ENCODE measurements around the gene PVR.
"Not testable (repeated sequence)": the region's sequence is repeated elsewhere in the genome, so short reads cannot be mapped to it uniquely, and the experiment has no call there.

The PVR gene

DNA sequence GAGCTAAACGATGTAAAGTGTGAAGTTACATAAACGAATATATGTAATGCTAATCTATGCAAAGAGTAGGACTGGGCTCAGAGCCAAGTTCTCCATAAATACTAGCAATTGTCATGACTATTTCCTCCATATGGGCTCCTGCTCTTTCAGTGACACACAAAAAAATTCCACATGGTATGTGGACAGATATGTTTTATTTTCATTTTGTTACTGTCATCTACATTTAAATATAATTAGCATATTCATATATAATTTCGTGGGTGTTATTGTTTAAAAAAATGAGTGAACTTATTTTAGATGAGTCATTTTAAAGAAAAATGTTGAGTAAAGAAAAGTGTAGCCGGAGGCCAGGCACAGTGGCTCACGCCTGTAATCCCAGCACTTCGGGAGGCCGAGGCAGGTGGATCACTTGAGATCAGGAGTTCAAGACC, 35.3 kb upstream of the PVR start:
- H3K4me3 Mint-ChIP-seq: no peak overlapping the region
- ATAC-seq (replicated peaks; ENCODE audit: extremely low read depth, poor library complexity, severe bottlenecking) (no peak), DNase-seq (ENCODE audit: low spot score in 2 of 2) (no peak)
- no peaks in the 10 kb centered on the region for H3K4me1 Mint-ChIP-seq
- H3K36me3 Mint-ChIP-seq (ENCODE audit: insufficient read depth): peaks cover 2% of the 10 kb centered on the region
- peaks cover 5% of the 10 kb centered on the region for H3K9me3 Mint-ChIP-seq
- H3K27ac Mint-ChIP-seq (ENCODE audit: low read depth): no peak overlapping the region
- H3K27me3 Mint-ChIP-seq: peaks cover 24% of the 10 kb centered on the region

DNA sequence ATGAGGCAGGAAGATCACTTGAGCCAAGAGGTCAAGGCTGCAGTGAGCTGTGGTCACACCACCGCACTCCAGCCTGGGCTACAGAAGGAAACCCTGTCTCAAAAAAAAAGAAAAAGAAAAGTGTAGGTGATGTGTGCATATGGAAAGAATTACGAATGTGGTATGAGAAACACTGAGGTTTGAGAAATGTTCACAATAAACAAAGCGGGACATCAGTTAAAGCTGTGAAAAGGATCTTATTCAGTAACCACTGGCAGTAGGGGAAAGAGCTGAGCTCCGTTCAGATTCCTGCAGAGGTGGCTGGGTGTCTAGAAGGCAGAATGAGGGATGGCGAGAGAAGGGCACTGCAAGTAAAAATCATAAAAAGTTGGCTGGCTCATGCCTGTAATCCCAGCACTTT, 34.5 kb upstream of the PVR start:
- peaks cover 2% of the 10 kb centered on the region for H3K36me3 Mint-ChIP-seq (ENCODE audit: insufficient read depth)

DNA sequence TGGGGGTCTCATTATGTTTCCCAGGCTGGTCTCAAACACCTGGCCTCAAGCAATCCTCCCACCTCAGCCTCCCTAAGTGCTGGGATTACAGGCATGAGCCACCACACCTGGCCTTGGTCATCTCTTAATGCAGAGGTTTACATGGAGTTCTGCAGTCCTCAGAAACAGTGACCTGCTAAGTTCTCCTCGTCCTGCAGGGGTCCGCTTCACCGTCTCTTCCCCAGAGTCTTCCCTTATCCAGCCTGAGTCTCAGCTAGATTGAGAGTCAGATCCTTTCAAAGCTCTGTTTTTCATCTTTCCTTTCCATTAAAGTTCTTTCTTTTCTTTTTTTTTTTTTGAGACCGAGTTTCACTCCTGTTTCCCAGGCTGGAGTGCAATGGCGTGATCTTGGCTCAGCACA, 33.2 kb upstream of the PVR start:
- DNase-seq (ENCODE audit: low spot score in 2 of 2); H3K4me1 Mint-ChIP-seq; H3K27ac Mint-ChIP-seq (ENCODE audit: low read depth); ATAC-seq (replicated peaks; ENCODE audit: extremely low read depth, poor library complexity, severe bottlenecking); H3K4me3 Mint-ChIP-seq; H3K36me3 Mint-ChIP-seq (ENCODE audit: insufficient read depth); H3K9me3 Mint-ChIP-seq: not testable (repeated sequence)
- H3K27me3 Mint-ChIP-seq: peaks cover 20% of the 10 kb centered on the region

More for the DNA sequence above, 34.5 kb upstream of the PVR start:
- Mint-ChIP-seq H3K9me3 (peaks cover 5% of the 10 kb centered on the region), H3K27me3 (peaks cover 20% of the 10 kb centered on the region), H3K4me3 (no peak overlapping the region), H3K27ac (ENCODE audit: low read depth) (no peak overlapping the region), H3K4me1 (no peaks in the 10 kb centered on the region)
- ATAC-seq (replicated peaks; ENCODE audit: extremely low read depth, poor library complexity, severe bottlenecking): no peak
- no peak for DNase-seq (ENCODE audit: low spot score in 2 of 2)

DNA sequence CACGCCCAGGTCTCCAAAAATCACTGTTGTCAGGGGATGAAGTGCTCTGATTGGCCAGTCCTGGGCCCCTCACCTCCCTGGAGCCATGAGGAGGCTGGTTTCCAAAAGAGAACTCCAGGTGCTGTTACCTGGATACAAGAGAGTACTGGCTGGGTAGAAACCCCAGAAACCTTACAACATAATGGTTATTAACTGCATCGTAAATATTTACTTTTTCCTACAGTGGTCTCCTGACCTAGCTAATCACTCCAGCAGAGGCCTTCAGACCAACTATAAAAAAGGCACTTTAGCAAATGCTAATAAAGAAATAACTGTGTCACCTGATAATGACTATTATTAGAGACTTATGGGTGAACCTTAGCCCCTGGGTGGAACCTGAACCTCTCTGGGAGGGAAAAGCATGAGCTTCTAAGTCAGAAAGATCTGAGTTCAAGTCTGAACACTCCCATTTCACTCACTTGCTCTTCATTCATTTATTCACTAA, 31.9 kb upstream of the PVR start:
- peaks cover 20% of the 10 kb centered on the region for H3K27me3 Mint-ChIP-seq
- H3K36me3 Mint-ChIP-seq (ENCODE audit: insufficient read depth): peaks cover 2% of the 10 kb centered on the region
- no peak overlapping the region for H3K27ac Mint-ChIP-seq (ENCODE audit: low read depth)
- H3K4me1 Mint-ChIP-seq: no peaks in the 10 kb centered on the region
- H3K9me3 Mint-ChIP-seq: peaks cover 5% of the 10 kb centered on the region
- ATAC-seq (replicated peaks; ENCODE audit: extremely low read depth, poor library complexity, severe bottlenecking): no peak
- DNase-seq (ENCODE audit: low spot score in 2 of 2): no peak
- H3K4me3 Mint-ChIP-seq: no peak overlapping the region

DNA sequence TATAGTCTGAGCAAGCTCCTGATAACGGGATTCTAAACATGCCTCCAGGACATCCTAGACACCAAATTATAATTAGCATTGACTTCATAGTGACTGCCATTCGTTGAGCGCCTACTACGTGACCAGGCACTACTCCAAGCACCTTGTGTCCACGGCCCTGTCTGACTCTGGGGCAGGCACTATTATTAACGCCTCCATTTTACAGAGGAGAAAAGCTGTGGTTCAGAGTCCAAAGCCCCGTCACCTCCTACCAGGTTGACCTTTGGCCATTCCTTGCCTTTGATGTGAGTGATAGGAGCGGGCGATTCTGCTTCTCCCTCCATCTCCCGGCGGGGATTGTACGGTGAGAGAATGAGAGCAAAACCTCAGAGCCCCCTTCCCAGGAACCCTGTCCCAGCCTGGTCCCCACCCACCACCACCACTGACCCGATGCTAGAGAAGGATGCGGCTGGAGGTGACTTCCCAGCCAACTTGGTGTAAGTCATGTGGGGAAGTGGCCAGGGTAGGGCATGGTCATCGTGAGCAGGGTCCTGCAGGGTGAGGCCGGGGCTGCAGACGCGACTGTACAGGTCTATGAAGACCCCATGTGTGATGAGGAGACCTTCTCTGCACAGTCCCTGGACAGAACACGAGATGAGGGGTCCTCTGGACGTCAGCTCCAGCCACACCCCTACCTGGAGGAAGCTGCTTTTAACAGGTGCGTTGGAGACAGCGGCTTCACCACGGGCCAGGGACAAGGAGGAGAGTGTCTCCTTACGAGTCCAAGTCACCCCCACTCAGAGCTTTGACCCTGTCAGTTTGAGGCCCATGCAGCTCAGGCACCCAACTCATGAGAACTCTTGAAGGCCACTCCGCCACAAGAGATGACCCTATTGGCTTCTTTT, 30.2 kb upstream of the PVR start, which contains the start of gene IGSF23:
TSS of gene IGSF23 (plus strand) at position 269 of the 884 bp plus-strand sequence. CDS start at position 352, 83 bp downstream.
- H3K27me3 Mint-ChIP-seq: peaks cover 10% of the 10 kb centered on the region
- DNase-seq (ENCODE audit: low spot score in 2 of 2) (no peak), ATAC-seq (replicated peaks; ENCODE audit: extremely low read depth, poor library complexity, severe bottlenecking) (no peak)
- no peaks in the 10 kb centered on the region for H3K4me1 Mint-ChIP-seq
- no peak within 1 kb of the TSS for H3K27ac Mint-ChIP-seq (ENCODE audit: low read depth)
- H3K36me3 Mint-ChIP-seq (ENCODE audit: insufficient read depth): peaks cover 2% of the 10 kb centered on the region
- peaks cover 5% of the 10 kb centered on the region for H3K9me3 Mint-ChIP-seq
- H3K4me3 Mint-ChIP-seq: no peak within 1 kb of the TSS

DNA sequence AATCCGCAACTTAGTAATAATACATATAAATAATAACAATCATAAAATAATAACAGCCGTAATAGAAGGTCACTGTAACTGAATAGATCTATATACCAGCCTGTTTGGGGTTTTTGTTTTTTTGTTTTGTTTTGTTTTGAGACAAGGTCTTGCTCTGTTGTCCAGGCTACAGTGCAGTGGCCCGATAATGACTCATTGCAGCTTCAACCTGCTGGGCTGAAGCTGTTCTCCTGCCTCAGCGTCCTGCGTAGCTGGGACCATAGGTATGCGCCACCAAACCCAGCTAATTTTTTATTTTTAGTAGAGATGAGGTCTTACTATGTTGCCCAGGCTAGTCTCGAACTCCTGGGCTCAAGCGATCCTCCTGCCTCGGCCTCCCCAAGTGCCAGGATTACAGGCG, 29.4 kb upstream of the PVR start:
- H3K27ac Mint-ChIP-seq (ENCODE audit: low read depth): no peak overlapping the region
- peaks cover 10% of the 10 kb centered on the region for H3K27me3 Mint-ChIP-seq
- H3K4me1 Mint-ChIP-seq: no peaks in the 10 kb centered on the region
- no peak for DNase-seq (ENCODE audit: low spot score in 2 of 2)
- H3K4me3 Mint-ChIP-seq: no peak overlapping the region
- ATAC-seq (replicated peaks; ENCODE audit: extremely low read depth, poor library complexity, severe bottlenecking): no peak
- H3K9me3 Mint-ChIP-seq: peaks cover 5% of the 10 kb centered on the region
- peaks cover 2% of the 10 kb centered on the region for H3K36me3 Mint-ChIP-seq (ENCODE audit: insufficient read depth)

DNA sequence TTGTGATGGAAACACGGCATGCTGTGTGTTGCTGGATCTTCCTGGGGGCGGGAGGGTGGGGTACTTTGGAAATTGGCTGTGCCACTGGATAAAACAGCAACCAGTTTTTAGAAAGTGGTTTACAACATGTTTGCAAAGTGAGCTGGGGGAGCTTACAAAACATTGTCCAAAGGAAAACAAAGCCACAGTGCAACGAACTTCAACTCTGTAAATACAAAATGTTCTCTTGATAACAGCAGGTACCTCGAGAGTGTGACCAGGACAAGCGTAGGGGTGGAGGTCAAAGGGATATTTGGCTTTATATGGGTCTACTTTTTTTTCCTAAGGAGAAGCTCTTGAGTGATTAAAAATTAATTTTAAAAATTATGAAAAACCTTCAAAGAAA, 27.9 kb upstream of the PVR start:
- Mint-ChIP-seq H3K27ac (ENCODE audit: low read depth) (no peak overlapping the region), H3K9me3 (peaks cover 5% of the 10 kb centered on the region), H3K4me3 (no peak overlapping the region), H3K36me3 (ENCODE audit: insufficient read depth) (peaks cover 2% of the 10 kb centered on the region), H3K4me1 (no peaks in the 10 kb centered on the region), H3K27me3 (peaks cover 10% of the 10 kb centered on the region)
- DNase-seq (ENCODE audit: low spot score in 2 of 2) (no peak), ATAC-seq (replicated peaks; ENCODE audit: extremely low read depth, poor library complexity, severe bottlenecking) (no peak)

DNA sequence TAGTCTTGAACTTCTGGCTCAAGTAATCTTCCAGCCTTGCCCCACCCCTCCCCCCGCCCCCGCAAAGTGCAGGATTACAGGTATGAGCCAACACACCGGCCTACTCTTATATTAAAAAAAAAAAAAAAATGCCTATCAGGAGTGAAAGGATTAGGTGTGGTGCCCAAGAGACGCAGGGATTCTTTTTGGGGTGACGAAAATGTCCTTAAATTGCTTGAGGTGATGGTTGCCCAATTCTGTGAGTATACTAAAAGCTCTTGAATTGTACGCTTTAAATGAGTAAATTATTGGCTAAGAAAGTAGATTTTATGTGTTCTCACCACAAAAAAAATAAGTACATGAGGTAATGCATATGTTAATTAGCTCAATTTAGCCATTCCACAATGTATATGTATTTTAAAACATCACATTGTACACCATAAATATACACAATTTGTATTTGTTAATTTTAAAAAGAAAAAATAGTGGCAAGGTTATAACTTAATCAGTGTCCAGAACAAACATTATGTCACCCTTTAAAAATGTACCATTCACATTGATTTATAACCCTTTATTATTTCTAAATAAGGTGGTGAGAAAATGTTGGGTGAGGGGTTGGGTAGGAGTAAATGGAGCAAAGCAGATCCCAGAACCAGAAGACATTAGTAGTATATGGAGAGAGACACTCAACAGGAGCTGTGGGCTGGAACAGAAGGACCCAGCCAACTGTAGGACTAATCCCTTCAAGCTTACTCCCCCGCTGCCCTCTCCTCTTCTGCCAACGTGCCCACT, 26.4 kb upstream of the PVR start:
- no peak overlapping the region for H3K4me3 Mint-ChIP-seq
- peaks cover 2% of the 10 kb centered on the region for H3K36me3 Mint-ChIP-seq (ENCODE audit: insufficient read depth)
- H3K4me1 Mint-ChIP-seq: no peaks in the 10 kb centered on the region
- peaks cover 5% of the 10 kb centered on the region for H3K9me3 Mint-ChIP-seq
- no peak overlapping the region for H3K27ac Mint-ChIP-seq (ENCODE audit: low read depth)
- ATAC-seq (replicated peaks; ENCODE audit: extremely low read depth, poor library complexity, severe bottlenecking) (no peak), DNase-seq (ENCODE audit: low spot score in 2 of 2) (no peak)
- H3K27me3 Mint-ChIP-seq: peaks cover 9% of the 10 kb centered on the region

DNA sequence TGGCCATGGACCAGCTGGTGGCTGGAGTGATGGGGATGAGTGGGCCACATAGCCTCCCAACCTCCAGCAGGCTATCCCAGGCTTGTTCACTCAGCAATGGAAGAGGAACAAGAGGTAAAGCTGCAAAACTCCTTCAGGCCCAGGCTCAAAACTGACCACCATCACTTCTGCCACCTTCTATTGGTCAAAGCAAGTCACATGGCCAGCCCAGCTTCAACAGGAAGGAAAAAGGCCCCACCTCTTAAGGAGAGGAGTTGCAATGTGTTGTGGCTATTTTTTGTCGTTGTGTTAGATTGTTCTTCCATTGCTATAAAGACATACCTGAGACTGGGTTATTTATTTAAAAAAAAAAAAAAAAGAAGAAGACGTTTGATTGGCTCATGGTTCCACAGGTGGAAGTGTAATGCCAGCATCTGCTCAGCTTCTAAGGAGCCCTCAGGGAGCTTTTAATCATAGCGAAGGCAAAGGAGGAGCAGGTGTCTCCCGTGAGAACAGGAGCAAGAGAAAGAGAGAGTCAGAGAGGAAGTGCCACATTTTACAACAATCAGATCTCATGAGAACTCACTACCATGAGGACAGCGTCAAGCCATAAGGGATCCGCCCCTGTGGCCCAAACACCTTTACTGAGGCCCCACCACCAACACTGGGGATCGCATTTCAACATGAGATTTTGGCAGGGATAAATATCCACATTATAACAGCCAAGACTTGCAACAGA, 24.9 kb upstream of the PVR start:
- H3K4me3 Mint-ChIP-seq: no peak overlapping the region
- H3K36me3 Mint-ChIP-seq (ENCODE audit: insufficient read depth): peaks cover 2% of the 10 kb centered on the region
- ATAC-seq (replicated peaks; ENCODE audit: extremely low read depth, poor library complexity, severe bottlenecking) (no peak), DNase-seq (ENCODE audit: low spot score in 2 of 2) (no peak)
- no peak overlapping the region for H3K27ac Mint-ChIP-seq (ENCODE audit: low read depth)
- no peaks in the 10 kb centered on the region for H3K4me1 Mint-ChIP-seq
- peaks cover 17% of the 10 kb centered on the region for H3K27me3 Mint-ChIP-seq
- no peaks in the 10 kb centered on the region for H3K9me3 Mint-ChIP-seq

DNA sequence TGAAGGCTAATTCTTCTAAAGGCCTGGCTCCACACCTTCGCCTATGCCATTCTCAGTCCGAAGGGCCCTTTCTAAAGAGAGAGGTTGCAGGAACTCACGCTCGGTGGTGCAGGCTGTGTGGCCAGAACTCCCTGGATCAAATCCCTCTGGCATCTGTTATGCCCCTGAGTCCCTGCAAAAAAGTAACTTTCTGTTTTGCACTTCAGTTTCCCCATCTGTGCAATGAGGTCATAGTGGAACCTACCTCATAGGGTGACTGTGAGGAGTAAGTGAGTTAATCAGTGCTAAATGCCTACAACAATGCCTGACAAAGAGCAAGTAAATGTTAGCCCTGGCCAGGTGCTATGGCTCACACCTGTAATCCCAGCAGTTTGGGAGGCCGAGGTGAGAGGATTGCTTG, 23.0 kb upstream of the PVR start:
- DNase-seq (ENCODE audit: low spot score in 2 of 2) (no peak), ATAC-seq (replicated peaks; ENCODE audit: extremely low read depth, poor library complexity, severe bottlenecking) (no peak)
- peaks cover 27% of the 10 kb centered on the region for H3K27me3 Mint-ChIP-seq
- no peak overlapping the region for H3K4me3 Mint-ChIP-seq
- H3K4me1 Mint-ChIP-seq: no peaks in the 10 kb centered on the region
- H3K36me3 Mint-ChIP-seq (ENCODE audit: insufficient read depth): peaks cover 2% of the 10 kb centered on the region
- no peak overlapping the region for H3K27ac Mint-ChIP-seq (ENCODE audit: low read depth)
- no peaks in the 10 kb centered on the region for H3K9me3 Mint-ChIP-seq

DNA sequence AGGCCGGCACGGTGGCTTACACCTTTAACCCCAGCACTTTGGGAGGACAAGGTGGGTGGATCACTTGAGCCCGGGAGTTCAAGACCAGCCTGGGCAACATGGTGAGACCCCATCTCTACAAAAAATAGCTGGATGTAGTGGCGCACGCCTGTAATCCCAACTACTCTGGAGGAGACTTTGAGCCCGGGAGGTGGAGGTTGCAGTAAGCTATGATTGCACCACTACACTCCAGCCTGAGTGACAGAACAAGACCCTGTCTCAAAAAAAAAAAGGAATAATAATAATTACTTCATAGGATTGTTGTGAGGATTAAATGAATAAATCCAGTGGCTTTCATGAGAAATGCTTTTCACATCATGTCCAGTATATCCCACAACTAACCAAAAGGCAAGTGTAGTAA, 22.3 kb upstream of the PVR start:
- Mint-ChIP-seq H3K36me3 (ENCODE audit: insufficient read depth) (peaks cover 2% of the 10 kb centered on the region), H3K27me3 (peaks cover 34% of the 10 kb centered on the region), H3K4me3 (no peak overlapping the region), H3K27ac (ENCODE audit: low read depth) (no peak overlapping the region), H3K9me3 (no peaks in the 10 kb centered on the region), H3K4me1 (no peaks in the 10 kb centered on the region)
- ATAC-seq (replicated peaks; ENCODE audit: extremely low read depth, poor library complexity, severe bottlenecking): no peak
- DNase-seq (ENCODE audit: low spot score in 2 of 2): no peak

DNA sequence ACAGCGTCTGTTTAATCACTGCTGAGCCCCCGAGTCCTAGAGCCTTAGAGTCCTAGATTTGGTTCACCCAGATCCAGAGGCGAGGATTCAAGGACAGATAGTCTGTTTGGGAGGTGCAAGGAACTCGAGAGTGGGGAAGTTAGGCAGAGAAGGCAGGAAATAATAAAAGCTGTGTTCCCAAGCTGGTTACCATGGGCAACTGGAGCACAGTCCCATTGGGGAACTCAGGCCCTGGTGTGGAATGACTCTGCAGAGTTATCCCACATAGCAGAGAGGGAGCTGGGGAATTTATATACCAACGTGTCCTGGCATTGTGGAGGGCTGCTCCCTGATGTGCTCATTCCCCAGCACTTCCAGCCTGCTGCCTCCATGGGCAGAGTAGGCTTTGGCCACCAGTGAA, 20.6 kb upstream of the PVR start:
- Mint-ChIP-seq H3K4me3 (no peak overlapping the region), H3K27ac (ENCODE audit: low read depth) (no peak overlapping the region), H3K9me3 (peaks cover 6% of the 10 kb centered on the region), H3K27me3 (peaks cover 45% of the 10 kb centered on the region), H3K4me1 (no peaks in the 10 kb centered on the region), H3K36me3 (ENCODE audit: insufficient read depth) (peaks cover under 1% of the 10 kb centered on the region)
- DNase-seq (ENCODE audit: low spot score in 2 of 2) (no peak), ATAC-seq (replicated peaks; ENCODE audit: extremely low read depth, poor library complexity, severe bottlenecking) (no peak)
